ENCODE data around the gene PYGO2.
A peak's percentile ranks its signal among the peaks of the same experiment; 100 is the strongest.

Gene PYGO2

DNA sequence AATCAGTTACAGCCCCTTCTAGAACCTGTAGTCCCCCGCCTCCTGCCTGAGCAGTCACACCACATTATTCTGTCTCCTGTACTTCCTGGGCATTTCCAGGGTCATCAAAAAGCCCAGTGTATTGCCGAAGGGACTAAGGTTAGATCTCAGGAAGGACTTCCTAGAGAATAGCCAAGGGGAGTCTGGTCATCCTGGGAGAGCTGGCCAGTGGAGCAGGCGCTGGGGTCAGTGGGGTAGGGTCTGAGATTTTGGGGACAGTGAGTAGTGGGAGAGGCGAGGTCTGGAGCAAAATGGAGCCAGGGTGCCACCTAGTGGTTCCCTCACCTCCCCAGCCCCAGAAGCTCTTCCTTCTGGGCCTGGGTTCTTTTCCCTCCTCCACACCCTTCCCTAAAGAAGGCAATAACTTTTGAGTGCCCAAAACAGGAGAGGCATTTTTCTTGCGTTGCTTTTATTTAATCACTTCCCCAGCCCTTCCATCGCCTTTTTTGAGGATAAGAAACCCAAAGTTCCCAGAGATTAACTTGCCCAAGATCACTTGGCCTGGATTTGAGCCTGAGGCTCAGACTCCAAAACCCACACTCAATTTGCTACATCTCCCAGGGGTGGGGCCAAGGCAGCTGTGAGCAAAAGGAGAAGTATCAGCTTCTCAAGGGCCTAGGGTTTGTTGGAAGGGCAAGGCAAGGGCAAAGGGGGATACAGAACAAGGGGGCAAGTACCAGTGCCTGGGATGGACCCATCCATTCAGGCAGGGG is 17.8 kb downstream of the PYGO2 start:
- Histone ChIP-seq H3K4me1 (no peaks in the 10 kb centered on the region; the same call in 1 of the 2 replicates), H3K27me3 (no peaks in the 10 kb centered on the region), H3K36me3 (no peaks in the 10 kb centered on the region), H3K9me3 (no peaks in the 10 kb centered on the region), H3K4me3 (ENCODE audit: low read depth, low read length) (no peak overlapping the region)
- TF ChIP-seq, protein P1, sequence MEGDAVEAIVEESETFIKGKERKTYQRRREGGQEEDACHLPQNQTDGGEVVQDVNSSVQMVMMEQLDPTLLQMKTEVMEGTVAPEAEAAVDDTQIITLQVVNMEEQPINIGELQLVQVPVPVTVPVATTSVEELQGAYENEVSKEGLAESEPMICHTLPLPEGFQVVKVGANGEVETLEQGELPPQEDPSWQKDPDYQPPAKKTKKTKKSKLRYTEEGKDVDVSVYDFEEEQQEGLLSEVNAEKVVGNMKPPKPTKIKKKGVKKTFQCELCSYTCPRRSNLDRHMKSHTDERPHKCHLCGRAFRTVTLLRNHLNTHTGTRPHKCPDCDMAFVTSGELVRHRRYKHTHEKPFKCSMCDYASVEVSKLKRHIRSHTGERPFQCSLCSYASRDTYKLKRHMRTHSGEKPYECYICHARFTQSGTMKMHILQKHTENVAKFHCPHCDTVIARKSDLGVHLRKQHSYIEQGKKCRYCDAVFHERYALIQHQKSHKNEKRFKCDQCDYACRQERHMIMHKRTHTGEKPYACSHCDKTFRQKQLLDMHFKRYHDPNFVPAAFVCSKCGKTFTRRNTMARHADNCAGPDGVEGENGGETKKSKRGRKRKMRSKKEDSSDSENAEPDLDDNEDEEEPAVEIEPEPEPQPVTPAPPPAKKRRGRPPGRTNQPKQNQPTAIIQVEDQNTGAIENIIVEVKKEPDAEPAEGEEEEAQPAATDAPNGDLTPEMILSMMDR (IDR thresholded peaks at IDR 0.05; ENCODE audit: low read depth, low read length): peak; percentile 95
- peak; percentile 66 for DNase-seq

DNA sequence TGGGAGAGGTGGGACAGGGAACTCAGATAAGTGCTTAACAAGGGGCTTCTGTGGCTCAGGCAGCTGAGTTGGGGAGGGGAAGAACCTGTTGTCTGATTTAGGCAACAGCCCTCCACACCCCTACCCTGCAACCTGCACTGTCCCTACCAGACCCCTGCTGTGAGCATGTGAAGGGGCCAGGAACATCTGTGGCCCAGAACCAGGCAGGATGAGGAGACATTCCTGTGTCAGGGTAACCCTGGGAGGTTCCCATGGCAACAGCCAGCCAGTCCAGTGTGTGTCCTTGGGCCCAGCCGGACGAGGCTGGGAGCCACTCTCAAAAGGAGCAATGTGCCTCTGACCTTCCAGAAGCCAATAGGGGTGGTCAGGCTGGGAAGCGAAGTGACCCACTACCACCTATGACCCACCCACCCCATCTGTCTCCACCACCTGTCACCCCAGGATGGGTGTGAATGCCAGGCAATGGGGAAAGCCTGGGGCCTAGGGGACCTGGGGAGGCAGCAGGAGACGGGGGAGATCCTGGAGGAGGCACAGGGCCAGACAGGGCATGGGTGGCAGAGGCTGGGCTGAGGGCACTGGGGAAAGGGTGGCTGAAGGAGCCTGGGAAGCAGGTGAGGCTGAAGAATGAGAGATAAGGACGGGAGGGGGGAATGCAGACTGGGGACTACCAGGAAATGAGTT is 20.1 kb downstream of the PYGO2 start:
- Histone ChIP-seq H3K36me3 (no peaks in the 10 kb centered on the region), H3K27me3 (no peaks in the 10 kb centered on the region), H3K4me3 (ENCODE audit: low read depth, low read length) (no peak overlapping the region), H3K4me1 (no peaks in the 10 kb centered on the region; the same call in 1 of the 2 replicates), H3K9me3 (no peaks in the 10 kb centered on the region)
- DNase-seq: no peak
- TF ChIP-seq, protein P1 (IDR thresholded peaks at IDR 0.05; ENCODE audit: low read depth, low read length): no peak

DNA sequence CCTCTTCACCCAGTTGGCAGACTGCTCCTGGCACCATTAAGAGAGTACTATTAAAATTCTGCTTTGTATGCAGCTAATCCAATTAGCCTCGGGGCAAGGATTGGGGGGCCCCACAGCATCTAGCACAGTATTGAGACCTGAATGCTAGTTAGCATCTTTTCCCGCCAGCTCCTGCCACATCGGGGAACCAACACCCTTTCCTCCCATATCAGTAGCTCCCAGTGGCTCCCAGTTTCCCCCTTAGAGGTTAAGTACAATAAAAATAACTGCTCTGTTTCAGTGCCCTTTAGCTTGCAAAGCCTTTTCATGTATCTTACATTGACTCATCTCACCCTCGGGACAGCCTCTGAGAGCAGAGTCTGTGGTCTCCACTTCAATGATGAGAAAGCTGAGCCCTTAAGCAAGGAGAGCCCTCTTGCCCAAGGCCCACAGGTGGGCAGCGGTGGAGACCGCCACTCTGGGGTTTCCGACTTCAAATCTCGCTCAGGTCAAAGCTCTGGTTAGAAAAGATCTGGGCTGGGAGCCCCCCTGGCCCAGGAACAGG is 20.9 kb downstream of the PYGO2 start:
- H3K9me3 ChIP-seq: no peaks in the 10 kb centered on the region
- no peaks in the 10 kb centered on the region for H3K27me3 ChIP-seq
- TF ChIP-seq, protein P1 (IDR thresholded peaks at IDR 0.05; ENCODE audit: low read depth, low read length): no peak
- no peak for DNase-seq
- H3K36me3 ChIP-seq: no peaks in the 10 kb centered on the region
- no peaks in the 10 kb centered on the region; the same call in none of the 2 replicates for H3K4me1 ChIP-seq
- H3K4me3 ChIP-seq (ENCODE audit: low read depth, low read length): no peak overlapping the region

DNA sequence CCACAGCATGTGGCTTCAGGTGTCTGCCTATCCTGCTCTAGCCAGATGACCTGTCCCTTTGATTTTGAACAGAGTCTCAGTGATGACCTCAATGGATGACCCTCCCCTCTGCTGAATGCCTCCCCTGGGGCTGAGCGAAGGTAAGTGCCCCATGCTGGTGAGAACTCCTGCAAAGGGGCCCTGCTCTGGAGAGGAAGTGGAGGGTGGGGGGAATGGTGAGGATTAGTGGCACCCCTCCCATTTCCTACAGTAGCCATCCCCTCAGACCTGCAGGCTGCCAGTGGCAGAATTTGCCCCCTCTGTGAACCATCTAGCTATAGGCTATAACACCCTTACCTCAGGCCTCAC is 21.4 kb downstream of the PYGO2 start:
- no peak overlapping the region for H3K4me3 ChIP-seq (ENCODE audit: low read depth, low read length)

DNA sequence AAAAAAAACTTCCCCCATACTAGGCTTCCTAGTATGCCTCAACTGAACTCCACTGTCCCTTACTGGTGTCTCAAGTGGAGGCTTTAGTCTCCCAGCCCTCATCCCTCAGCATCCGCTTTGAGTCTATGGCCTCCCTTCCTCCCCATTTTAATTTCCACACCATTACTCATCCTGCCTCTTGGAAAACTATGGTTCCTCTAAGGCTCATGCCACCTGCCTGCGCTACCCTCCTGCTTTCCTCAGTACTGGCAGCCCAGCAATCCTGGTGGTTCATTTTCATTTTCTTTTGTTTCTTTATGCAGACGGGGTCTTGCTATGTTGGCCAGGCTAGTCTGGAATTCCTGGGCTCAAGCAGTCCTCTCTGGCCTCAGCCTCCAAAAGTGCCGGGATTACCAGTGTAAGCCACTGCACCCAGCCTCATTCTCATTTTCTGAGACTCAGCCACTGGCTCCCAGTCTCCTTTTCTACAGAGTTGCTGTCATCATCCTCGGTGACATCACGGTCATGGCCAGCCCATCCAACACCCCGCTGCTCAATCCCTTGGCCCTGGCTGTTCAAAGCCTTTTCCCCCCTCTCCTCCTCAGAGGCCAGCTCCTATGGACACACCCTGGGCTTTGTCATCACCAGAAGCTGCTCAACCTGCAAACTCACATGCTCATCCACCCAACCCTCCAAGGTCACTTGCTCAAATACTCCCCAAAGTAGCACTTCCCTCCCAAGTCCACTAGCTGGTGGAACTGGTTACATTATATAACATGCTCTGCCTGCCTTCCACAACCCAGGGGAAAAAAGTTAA is 22.8 kb downstream of the PYGO2 start:
- H3K27me3 ChIP-seq: no peaks in the 10 kb centered on the region
- H3K4me3 ChIP-seq (ENCODE audit: low read depth, low read length): no peak overlapping the region
- H3K4me1 ChIP-seq: no peaks in the 10 kb centered on the region; the same call in none of the 2 replicates
- TF ChIP-seq, protein P1 (IDR thresholded peaks at IDR 0.05; ENCODE audit: low read depth, low read length): no peak
- no peak for DNase-seq
- no peaks in the 10 kb centered on the region for H3K36me3 ChIP-seq
- no peaks in the 10 kb centered on the region for H3K9me3 ChIP-seq

More for the DNA sequence above, 21.4 kb downstream of the PYGO2 start:
- Histone ChIP-seq H3K27me3 (no peaks in the 10 kb centered on the region), H3K4me1 (no peaks in the 10 kb centered on the region; the same call in none of the 2 replicates), H3K9me3 (no peaks in the 10 kb centered on the region), H3K36me3 (no peaks in the 10 kb centered on the region)
- TF ChIP-seq, protein P1 (IDR thresholded peaks at IDR 0.05; ENCODE audit: low read depth, low read length): no peak
- DNase-seq: no peak
